WI38 (cell line): ENCODE data around the gene ETV6.

Experiments used
- H3K4me3 ChIP-seq: 2 replicates; pipeline ENCODE4 v1.5.1; 2011; ENCODE audit warnings: low read depth, mild to moderate bottlenecking, control low read depth, low read length
- CTCF ChIP-seq: IDR thresholded peaks from 2 replicates; pipeline ENCODE4 v1.5.1; 2012; ENCODE audit warnings: low read depth, mild to moderate bottlenecking, control low read depth, low read length

ETV6 gene

GRCh38 chr12:11702959-11703358 is 53.5 kb downstream of the ETV6 start:
- TF ChIP-seq CTCF: no peak

GRCh38 chr12:11703378-11703777 is 53.9 kb downstream of the ETV6 start:
- no peak for TF ChIP-seq CTCF
- no peak overlapping the region for H3K4me3 ChIP-seq

More at GRCh38 chr12:11702959-11703358, 53.5 kb downstream of the ETV6 start:
- H3K4me3 ChIP-seq: no peak overlapping the region

GRCh38 chr12:11704089-11704488 is 54.6 kb downstream of the ETV6 start:
- no peak overlapping the region for H3K4me3 ChIP-seq
- TF ChIP-seq CTCF: no peak

- H3K4me3 ChIP-seq: no peak overlapping the region
- TF ChIP-seq CTCF: no peak
Measured at GRCh38 chr12:11705010-11705409, 55.5 kb downstream of the ETV6 start.

GRCh38 chr12:11706509-11707379 is 57.3 kb downstream of the ETV6 start:
- no peak overlapping the region for H3K4me3 ChIP-seq
- no peak for TF ChIP-seq CTCF

- H3K4me3 ChIP-seq: no peak overlapping the region
- no peak for TF ChIP-seq CTCF
Measured at GRCh38 chr12:11707535-11707934, 58.1 kb downstream of the ETV6 start.

- no peak overlapping the region for H3K4me3 ChIP-seq
- no peak for TF ChIP-seq CTCF
Measured at GRCh38 chr12:11709513-11709912, 60.0 kb downstream of the ETV6 start.
